WERI-Rb-1 (cell line): ENCODE measurements around the gene ZYX.

ENCODE experiments used
- DNase-seq: peaks from one replicate; pipeline ENCODE4 v3.0.0-alpha.2; 2020
- H3K27ac ChIP-seq: fragments of 250-450 bp; sonication (Bioruptor Pico); 2 replicates; pipeline ENCODE4 v1.5.1; 2020; ENCODE audit warnings: mild to moderate bottlenecking, moderate library complexity
- H3K27me3 ChIP-seq: fragments of 250-450 bp; sonication (Bioruptor Pico); 2 replicates; pipeline ENCODE4 v1.5.1; 2021; ENCODE audit warnings: mild to moderate bottlenecking, low read depth, moderate library complexity; ENCODE audit not compliant: insufficient read depth, severe bottlenecking
- H3K36me3 ChIP-seq: fragments of 250-450 bp; sonication (Bioruptor Pico); 2 replicates; pipeline ENCODE4 v1.5.1; 2020; ENCODE audit warnings: mild to moderate bottlenecking, moderate library complexity
- H3K4me3 ChIP-seq: 2 replicates; pipeline ENCODE4 v1.5.1; 2011; ENCODE audit warnings: low read depth, mild to moderate bottlenecking, control low read depth, low read length
- H3K9me3 ChIP-seq: fragments of 250-450 bp; sonication (Bioruptor Pico); 2 replicates; pipeline ENCODE4 v1.5.1; 2021; ENCODE audit warnings: mild to moderate bottlenecking, moderate library complexity; ENCODE audit not compliant: severe bottlenecking
- TF ChIP-seq, protein P1 (sequence below): IDR thresholded peaks from 2 replicates; pipeline ENCODE4 v1.5.1; 2011; ENCODE audit warnings: low read depth, mild to moderate bottlenecking, control low read depth, inconsistent platforms, low read length

ZYX gene

DNA sequence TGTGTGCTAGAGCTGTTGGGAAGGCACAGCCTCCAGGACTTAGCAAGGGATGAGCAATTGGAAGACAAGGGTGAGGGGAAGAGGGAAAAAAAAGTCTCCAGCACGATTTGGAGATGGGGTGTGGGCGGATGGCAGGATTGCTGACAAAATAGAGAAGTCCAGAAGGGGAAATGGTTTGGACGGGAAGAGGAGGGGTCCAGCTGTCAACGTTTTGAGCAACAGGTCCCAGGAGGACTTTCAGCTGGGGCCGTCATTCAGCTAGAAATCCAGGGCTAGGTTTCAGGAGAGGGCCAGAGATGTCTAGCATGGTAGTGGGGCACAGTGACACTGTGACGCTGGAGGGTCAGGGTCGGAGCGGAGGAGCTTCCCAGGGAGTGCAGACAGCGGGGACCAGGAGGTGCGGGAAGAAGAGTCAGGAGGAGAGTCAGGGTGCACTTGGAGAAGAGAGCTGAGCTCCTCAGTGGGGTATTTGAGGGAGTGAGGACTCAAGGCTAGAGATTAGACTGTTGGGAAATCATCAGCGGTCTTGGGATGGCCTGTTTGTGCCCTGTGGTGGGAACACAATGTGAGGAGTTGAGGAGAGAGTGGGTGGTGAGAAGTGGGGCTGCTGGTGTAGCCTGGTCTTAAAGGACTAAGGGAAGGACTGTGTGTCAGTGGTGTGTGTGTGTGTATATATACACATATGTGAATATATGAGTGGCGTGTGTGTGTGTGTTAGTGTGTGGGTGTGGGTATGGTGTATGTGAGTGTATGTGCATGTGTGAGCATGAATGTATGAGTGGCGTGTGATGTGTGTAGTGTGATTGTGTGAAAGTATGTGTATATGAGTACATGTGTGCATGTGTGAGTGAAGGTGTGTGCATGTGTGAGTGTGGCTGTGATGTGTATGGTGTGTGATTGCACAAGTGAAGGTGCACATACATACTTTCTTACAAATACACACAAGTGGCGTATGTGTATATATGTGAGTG lies 3.8 kb downstream of the ZYX start:
- H3K4me3 ChIP-seq: no peak overlapping the region
- H3K36me3 ChIP-seq: peaks cover 10% of the 10 kb centered on the region
- H3K9me3 ChIP-seq: no peaks in the 10 kb centered on the region
- no peak for DNase-seq
- no peak overlapping the region for H3K27ac ChIP-seq
- no peaks in the 10 kb centered on the region for H3K27me3 ChIP-seq
- TF ChIP-seq, protein P1, sequence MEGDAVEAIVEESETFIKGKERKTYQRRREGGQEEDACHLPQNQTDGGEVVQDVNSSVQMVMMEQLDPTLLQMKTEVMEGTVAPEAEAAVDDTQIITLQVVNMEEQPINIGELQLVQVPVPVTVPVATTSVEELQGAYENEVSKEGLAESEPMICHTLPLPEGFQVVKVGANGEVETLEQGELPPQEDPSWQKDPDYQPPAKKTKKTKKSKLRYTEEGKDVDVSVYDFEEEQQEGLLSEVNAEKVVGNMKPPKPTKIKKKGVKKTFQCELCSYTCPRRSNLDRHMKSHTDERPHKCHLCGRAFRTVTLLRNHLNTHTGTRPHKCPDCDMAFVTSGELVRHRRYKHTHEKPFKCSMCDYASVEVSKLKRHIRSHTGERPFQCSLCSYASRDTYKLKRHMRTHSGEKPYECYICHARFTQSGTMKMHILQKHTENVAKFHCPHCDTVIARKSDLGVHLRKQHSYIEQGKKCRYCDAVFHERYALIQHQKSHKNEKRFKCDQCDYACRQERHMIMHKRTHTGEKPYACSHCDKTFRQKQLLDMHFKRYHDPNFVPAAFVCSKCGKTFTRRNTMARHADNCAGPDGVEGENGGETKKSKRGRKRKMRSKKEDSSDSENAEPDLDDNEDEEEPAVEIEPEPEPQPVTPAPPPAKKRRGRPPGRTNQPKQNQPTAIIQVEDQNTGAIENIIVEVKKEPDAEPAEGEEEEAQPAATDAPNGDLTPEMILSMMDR: no peak

DNA sequence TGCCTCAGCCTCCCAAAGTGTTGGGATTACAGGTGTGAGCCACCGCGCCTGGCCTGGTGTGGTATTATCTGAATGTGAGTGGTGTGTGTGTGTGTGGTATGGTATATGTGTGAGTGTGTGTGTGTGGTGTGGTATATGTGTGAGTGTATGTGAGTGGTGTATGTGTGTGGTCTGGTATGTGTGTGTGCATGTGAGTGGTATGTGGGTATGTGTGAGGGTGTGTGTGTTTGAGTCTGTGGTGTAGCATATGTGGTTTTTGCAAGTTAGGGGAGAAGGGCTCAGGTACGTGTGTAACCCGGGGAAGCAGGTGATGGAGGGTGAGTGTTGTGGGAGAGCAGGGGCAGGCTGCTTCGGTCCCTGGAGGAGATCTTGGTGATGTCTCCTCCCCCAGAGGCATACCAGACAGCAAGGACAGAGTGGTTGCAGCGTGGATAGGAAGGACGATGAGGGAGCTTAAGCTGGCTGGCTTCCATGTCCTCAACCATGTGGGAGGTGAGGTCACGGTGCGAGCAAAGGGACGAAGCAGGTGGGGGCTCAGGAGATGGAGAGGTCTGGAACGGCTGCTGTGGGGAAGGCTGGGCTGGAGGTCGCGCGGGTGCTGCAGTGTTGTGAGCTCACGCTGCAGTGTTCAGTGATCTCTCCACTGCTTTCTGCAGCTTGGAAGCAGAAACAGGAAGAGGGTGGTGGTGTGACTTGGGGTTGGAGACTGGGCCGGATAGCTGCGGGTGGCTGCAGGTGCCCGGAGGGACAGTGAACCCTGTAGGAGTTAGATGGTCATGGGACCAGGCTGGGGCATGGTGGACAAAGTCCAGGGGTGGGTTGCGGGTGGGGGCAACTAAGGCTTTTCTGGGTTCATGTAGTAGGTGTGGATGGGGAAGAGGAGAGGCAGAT lies 5.0 kb downstream of the ZYX start:
- TF ChIP-seq, protein P1: no peak
- no peaks in the 10 kb centered on the region for H3K9me3 ChIP-seq
- no peak overlapping the region for H3K4me3 ChIP-seq
- no peak for DNase-seq
- H3K36me3 ChIP-seq: peaks cover 13% of the 10 kb centered on the region
- H3K27ac ChIP-seq: no peak overlapping the region
- H3K27me3 ChIP-seq: no peaks in the 10 kb centered on the region

DNA sequence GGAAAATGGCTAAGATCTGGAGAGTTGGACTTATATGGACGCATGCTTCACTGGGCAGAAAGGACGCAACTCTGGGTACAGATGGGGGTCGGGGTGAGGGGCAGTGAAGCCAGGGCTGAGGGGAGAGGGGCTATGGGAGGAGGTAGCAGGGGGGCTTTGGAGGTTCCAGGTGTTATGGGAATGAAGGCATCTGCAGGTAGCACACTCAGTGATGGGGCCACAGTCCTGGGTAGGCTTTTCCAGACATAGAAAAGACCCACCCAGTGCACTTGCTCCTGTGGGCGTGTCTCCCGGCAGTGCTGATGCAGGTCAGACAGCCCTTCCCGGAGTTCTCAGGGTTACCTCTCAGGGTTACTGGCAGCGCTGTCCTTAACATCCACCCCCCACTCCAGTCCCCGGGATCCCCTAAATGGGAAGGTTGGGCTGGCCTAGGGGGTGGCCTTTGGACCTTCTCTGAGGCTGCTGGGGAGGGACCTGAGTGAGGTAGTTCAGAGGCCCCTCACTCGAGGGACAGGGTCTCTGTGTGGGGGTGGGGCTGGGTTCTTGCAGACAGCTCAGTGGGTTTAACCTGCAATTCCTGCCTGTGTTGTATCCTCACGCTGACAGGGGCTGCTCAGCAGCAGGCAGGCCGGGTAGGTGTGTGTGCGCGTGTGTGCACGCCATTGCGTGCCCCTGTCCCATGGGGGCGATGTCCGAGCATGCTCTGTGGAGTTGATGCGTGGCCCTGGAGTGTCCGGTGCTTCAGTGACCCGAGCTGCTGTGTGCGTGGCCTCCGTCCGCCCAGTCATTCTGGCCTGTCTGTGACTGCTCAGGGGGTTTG lies 6.2 kb downstream of the ZYX start:
- TF ChIP-seq, protein P1: peak; percentile 70
- Histone ChIP-seq H3K27me3 (no peaks in the 10 kb centered on the region), H3K4me3 (no peak overlapping the region), H3K9me3 (no peaks in the 10 kb centered on the region), H3K36me3 (peaks cover 13% of the 10 kb centered on the region), H3K27ac (no peak overlapping the region)
- peak; percentile 42 for DNase-seq

DNA sequence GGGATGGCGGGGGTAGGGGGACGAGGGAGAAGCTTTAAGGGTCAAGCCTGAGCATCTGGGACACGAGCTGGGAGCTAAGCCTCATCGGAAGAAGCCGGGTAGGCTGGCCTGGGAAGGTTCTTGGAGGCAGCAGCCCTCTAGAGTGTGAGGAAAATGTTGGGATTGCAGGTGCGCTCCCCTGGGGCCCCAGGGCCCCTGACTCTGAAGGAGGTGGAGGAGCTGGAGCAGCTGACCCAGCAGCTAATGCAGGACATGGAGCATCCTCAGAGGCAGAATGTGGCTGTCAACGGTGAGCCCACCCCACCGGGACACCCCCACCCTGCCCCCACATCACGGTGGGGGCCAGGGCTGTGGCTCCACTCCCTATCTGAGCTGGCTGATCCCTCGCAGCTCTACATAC lies 6.9 kb downstream of the ZYX start:
- TF ChIP-seq, protein P1: no peak
- Histone ChIP-seq H3K9me3 (no peaks in the 10 kb centered on the region), H3K4me3 (no peak overlapping the region), H3K27ac (no peak overlapping the region), H3K36me3 (peaks cover 13% of the 10 kb centered on the region), H3K27me3 (no peaks in the 10 kb centered on the region)
- no peak for DNase-seq

DNA sequence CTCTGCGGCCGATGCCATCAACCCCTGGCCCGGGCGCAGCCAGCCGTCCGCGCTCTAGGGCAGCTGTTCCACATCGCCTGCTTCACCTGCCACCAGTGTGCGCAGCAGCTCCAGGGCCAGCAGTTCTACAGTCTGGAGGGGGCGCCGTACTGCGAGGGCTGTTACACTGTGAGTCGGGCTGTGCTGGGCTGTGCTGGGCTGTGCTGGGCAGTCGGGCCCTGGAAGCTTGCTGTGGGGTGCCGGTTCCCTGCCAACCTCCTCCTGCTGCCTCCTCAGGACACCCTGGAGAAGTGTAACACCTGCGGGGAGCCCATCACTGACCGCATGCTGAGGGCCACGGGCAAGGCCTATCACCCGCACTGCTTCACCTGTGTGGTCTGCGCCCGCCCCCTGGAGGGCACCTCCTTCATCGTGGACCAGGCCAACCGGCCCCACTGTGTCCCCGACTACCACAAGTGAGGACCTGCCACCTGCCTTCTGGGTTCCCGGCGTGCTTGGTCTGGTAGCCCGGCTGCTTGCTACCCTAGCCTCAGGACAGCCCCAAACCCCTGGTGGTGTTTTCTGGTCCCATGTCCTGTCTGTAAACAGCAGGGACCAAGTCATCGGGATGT lies 7.5 kb downstream of the ZYX start:
- Histone ChIP-seq H3K4me3 (no peak overlapping the region), H3K36me3 (peaks cover 13% of the 10 kb centered on the region), H3K27me3 (no peaks in the 10 kb centered on the region), H3K27ac (no peak overlapping the region), H3K9me3 (no peaks in the 10 kb centered on the region)
- no peak for DNase-seq
- TF ChIP-seq, protein P1: no peak
